ENCODE measurements around the gene SPHK2.

SPHK2 gene

DNA sequence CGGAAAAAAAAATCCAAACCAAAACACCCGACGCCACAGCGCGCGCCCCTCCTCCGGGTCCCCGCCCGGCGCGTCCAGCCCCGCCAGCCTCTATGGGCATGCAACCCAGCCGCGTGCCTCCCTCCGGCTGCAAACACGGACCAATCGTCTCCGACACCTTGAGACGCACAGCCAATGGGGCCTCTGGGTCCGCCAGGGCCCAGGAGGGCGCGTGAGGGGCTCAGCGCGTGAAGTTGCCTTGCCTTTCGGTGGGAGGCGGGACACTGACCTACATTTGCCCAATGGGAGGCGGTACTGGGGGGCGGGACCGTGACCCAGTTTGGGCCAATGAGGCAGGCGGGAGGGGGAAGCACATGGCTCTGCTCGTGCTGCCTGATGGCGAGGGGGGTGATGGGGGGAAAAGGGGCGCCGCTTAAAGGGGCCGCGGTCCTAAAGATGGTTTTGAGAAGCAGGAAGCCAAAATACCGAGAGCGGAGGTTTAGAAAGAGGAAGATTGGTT, 18.2 kb downstream of the SPHK2 start (continued):
- TF ChIP-seq, protein P1, sequence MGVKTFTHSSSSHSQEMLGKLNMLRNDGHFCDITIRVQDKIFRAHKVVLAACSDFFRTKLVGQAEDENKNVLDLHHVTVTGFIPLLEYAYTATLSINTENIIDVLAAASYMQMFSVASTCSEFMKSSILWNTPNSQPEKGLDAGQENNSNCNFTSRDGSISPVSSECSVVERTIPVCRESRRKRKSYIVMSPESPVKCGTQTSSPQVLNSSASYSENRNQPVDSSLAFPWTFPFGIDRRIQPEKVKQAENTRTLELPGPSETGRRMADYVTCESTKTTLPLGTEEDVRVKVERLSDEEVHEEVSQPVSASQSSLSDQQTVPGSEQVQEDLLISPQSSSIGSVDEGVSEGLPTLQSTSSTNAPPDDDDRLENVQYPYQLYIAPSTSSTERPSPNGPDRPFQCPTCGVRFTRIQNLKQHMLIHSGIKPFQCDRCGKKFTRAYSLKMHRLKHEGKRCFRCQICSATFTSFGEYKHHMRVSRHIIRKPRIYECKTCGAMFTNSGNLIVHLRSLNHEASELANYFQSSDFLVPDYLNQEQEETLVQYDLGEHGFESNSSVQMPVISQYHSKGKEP (tag by site-specific recombination; IDR thresholded peaks at IDR 0.05) = no peak
- TF ChIP-seq ZNF292 (tag by site-specific recombination; IDR thresholded peaks at IDR 0.05; ENCODE audit: borderline replicate concordance, low read depth) (no peak), ZNF24 (tag by site-specific recombination; IDR thresholded peaks at IDR 0.05) (no peak), ZNF510 (tag by site-specific recombination; IDR thresholded peaks at IDR 0.05; ENCODE audit: insufficient replicate concordance) (no peak), ZNF521 (tag by site-specific recombination; IDR thresholded peaks at IDR 0.05) (no peak), ZEB2 (tag by site-specific recombination; IDR thresholded peaks at IDR 0.05) (no peak), ZNF335 (tag by site-specific recombination; conservative IDR thresholded peaks at IDR 0.05) (0 out of 2 replicates have a peak, but pooled peaks have one; percentile 76), ZNF266 (tag by site-specific recombination; IDR thresholded peaks at IDR 0.05; ENCODE audit: low read depth) (no peak), ZNF274 (IDR thresholded peaks at IDR 0.05; ENCODE audit: low read length) (no peak), ZNF274 (tag by site-specific recombination; IDR thresholded peaks at IDR 0.05; ENCODE audit: borderline replicate concordance) (no peak), ZBTB20 (tag by site-specific recombination; IDR thresholded peaks at IDR 0.05) (peak; percentile 90; the same call in 1 of the 2 replicates), ZNF664 (tag by site-specific recombination; IDR thresholded peaks at IDR 0.05) (no peak), ZNF473 (tag by site-specific recombination; IDR thresholded peaks at IDR 0.05) (no peak), ZSCAN16 (tag by site-specific recombination; IDR thresholded peaks at IDR 0.05) (no peak), ZNF571 (tag by site-specific recombination; IDR thresholded peaks at IDR 0.05) (no peak), ZNF514 (tag by site-specific recombination; IDR thresholded peaks at IDR 0.05) (no peak), ZNF629 (tag by site-specific recombination; IDR thresholded peaks at IDR 0.05) (peak; percentile 78), ZFP41 (tag by site-specific recombination; IDR thresholded peaks at IDR 0.05; ENCODE audit: borderline replicate concordance) (no peak), ZSCAN30 (tag by site-specific recombination; IDR thresholded peaks at IDR 0.05) (no peak), YY2 (tag by site-specific recombination; IDR thresholded peaks at IDR 0.05) (0 out of 2 replicates have a peak, but pooled peaks have one; percentile 18), EGR2 (tag by site-specific recombination; IDR thresholded peaks at IDR 0.05; ENCODE audit: low read depth) (no peak), TRIM28 (IDR thresholded peaks at IDR 0.05; ENCODE audit: borderline replicate concordance, low read length) (no peak), ZNF133 (tag by site-specific recombination; IDR thresholded peaks at IDR 0.05) (no peak), ZNF776 (tag by site-specific recombination; IDR thresholded peaks at IDR 0.05; ENCODE audit: borderline replicate concordance) (no peak), ZNF157 (tag by site-specific recombination; IDR thresholded peaks at IDR 0.05) (no peak), ZNF501 (tag by site-specific recombination; IDR thresholded peaks at IDR 0.05) (no peak), FEZF1 (tag by site-specific recombination; IDR thresholded peaks at IDR 0.05) (no peak), ZNF175 (tag by site-specific recombination; IDR thresholded peaks at IDR 0.05) (no peak), ZFP37 (tag by site-specific recombination; IDR thresholded peaks at IDR 0.05) (no peak), ZNF544 (tag by site-specific recombination; IDR thresholded peaks at IDR 0.05) (no peak)
- TF ChIP-seq, protein P2, sequence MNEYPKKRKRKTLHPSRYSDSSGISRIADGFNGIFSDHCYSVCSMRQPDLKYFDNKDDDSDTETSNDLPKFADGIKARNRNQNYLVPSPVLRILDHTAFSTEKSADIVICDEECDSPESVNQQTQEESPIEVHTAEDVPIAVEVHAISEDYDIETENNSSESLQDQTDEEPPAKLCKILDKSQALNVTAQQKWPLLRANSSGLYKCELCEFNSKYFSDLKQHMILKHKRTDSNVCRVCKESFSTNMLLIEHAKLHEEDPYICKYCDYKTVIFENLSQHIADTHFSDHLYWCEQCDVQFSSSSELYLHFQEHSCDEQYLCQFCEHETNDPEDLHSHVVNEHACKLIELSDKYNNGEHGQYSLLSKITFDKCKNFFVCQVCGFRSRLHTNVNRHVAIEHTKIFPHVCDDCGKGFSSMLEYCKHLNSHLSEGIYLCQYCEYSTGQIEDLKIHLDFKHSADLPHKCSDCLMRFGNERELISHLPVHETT (tag by site-specific recombination; IDR thresholded peaks at IDR 0.05) = no peak
- TF ChIP-seq, protein P3, sequence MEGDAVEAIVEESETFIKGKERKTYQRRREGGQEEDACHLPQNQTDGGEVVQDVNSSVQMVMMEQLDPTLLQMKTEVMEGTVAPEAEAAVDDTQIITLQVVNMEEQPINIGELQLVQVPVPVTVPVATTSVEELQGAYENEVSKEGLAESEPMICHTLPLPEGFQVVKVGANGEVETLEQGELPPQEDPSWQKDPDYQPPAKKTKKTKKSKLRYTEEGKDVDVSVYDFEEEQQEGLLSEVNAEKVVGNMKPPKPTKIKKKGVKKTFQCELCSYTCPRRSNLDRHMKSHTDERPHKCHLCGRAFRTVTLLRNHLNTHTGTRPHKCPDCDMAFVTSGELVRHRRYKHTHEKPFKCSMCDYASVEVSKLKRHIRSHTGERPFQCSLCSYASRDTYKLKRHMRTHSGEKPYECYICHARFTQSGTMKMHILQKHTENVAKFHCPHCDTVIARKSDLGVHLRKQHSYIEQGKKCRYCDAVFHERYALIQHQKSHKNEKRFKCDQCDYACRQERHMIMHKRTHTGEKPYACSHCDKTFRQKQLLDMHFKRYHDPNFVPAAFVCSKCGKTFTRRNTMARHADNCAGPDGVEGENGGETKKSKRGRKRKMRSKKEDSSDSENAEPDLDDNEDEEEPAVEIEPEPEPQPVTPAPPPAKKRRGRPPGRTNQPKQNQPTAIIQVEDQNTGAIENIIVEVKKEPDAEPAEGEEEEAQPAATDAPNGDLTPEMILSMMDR (tag by site-specific recombination; IDR thresholded peaks at IDR 0.05) = no peak
- TF ChIP-seq, protein P4, sequence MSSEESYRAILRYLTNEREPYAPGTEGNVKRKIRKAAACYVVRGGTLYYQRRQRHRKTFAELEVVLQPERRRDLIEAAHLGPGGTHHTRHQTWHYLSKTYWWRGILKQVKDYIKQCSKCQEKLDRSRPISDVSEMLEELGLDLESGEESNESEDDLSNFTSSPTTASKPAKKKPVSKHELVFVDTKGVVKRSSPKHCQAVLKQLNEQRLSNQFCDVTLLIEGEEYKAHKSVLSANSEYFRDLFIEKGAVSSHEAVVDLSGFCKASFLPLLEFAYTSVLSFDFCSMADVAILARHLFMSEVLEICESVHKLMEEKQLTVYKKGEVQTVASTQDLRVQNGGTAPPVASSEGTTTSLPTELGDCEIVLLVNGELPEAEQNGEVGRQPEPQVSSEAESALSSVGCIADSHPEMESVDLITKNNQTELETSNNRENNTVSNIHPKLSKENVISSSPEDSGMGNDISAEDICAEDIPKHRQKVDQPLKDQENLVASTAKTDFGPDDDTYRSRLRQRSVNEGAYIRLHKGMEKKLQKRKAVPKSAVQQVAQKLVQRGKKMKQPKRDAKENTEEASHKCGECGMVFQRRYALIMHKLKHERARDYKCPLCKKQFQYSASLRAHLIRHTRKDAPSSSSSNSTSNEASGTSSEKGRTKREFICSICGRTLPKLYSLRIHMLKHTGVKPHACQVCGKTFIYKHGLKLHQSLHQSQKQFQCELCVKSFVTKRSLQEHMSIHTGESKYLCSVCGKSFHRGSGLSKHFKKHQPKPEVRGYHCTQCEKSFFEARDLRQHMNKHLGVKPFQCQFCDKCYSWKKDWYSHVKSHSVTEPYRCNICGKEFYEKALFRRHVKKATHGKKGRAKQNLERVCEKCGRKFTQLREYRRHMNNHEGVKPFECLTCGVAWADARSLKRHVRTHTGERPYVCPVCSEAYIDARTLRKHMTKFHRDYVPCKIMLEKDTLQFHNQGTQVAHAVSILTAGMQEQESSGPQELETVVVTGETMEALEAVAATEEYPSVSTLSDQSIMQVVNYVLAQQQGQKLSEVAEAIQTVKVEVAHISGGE (tag by site-specific recombination; conservative IDR thresholded peaks at IDR 0.05; ENCODE audit: low read depth) = no peak
- TF ChIP-seq, protein P5, sequence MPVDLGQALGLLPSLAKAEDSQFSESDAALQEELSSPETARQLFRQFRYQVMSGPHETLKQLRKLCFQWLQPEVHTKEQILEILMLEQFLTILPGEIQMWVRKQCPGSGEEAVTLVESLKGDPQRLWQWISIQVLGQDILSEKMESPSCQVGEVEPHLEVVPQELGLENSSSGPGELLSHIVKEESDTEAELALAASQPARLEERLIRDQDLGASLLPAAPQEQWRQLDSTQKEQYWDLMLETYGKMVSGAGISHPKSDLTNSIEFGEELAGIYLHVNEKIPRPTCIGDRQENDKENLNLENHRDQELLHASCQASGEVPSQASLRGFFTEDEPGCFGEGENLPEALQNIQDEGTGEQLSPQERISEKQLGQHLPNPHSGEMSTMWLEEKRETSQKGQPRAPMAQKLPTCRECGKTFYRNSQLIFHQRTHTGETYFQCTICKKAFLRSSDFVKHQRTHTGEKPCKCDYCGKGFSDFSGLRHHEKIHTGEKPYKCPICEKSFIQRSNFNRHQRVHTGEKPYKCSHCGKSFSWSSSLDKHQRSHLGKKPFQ (tag by site-specific recombination; IDR thresholded peaks at IDR 0.05) = no peak

Data from HEK293 (cell line).